H9 (cell line): ENCODE results near the gene EHD1. TPM values are rescaled to one million over a fixed set of nuclear protein-coding genes. Genes with fewer than 3 reads are reported as not detected.

Experiments
- DNase-seq: peaks from one replicate; pipeline ENCODE4 v3.0.0-alpha.2; 2017
- H2AFZ ChIP-seq: one replicate; pipeline ENCODE4 v1.6.1; 2013; ENCODE audit warnings: mild to moderate bottlenecking, low read length, control low read depth, moderate library complexity
- H2AK5ac ChIP-seq: 2 replicates; pipeline ENCODE4 v1.6.1; 2013; ENCODE audit warnings: low read length, control low read depth, mixed read lengths; ENCODE audit not compliant: insufficient read length
- H2BK120ac ChIP-seq: one replicate; pipeline ENCODE4 v1.6.1; 2013; ENCODE audit warnings: low read depth, mild to moderate bottlenecking, low read length, control low read depth, inconsistent platforms; ENCODE audit not compliant: poor library complexity, severe bottlenecking
- H2BK12ac ChIP-seq: 2 replicates; pipeline ENCODE4 v1.6.1; 2013; ENCODE audit warnings: low read length, control low read depth, mixed read lengths, low read depth; ENCODE audit not compliant: insufficient read length
- H2BK15ac ChIP-seq: 2 replicates; pipeline ENCODE4 v1.6.1; 2013; ENCODE audit warnings: low read depth, low read length, control low read depth
- H2BK20ac ChIP-seq: one replicate; pipeline ENCODE4 v1.6.1; 2013; ENCODE audit warnings: low read depth, mild to moderate bottlenecking, low read length, control low read depth, inconsistent platforms; ENCODE audit not compliant: poor library complexity, severe bottlenecking
- H2BK5ac ChIP-seq: 2 replicates; pipeline ENCODE4 v1.6.1; 2013; ENCODE audit warnings: low read length, control low read depth, mixed read lengths; ENCODE audit not compliant: insufficient read length
- H3K14ac ChIP-seq: 2 replicates; pipeline ENCODE4 v1.6.1; 2013; ENCODE audit warnings: low read length, control low read depth; ENCODE audit not compliant: insufficient read depth
- H3K18ac ChIP-seq: 2 replicates; pipeline ENCODE4 v1.6.1; 2013; ENCODE audit warnings: low read depth, mild to moderate bottlenecking, mixed read lengths, low read length, control low read depth; ENCODE audit not compliant: insufficient read length
- H3K23ac ChIP-seq: 2 replicates; pipeline ENCODE4 v1.6.1; 2013; ENCODE audit warnings: low read length, control low read depth, mixed read lengths, low read depth; ENCODE audit not compliant: insufficient read length
- H3K23me2 ChIP-seq: 2 replicates; pipeline ENCODE4 v1.6.1; 2013; ENCODE audit warnings: low read depth, mild to moderate bottlenecking, mixed read lengths, low read length, control low read depth; ENCODE audit not compliant: insufficient read length, poor library complexity, severe bottlenecking
- H3K27ac ChIP-seq: 2 replicates; pipeline ENCODE4 v1.5.1; 2013; ENCODE audit warnings: low read length, control low read depth, mixed read lengths, low read depth; ENCODE audit not compliant: insufficient read length
- H3K27me3 ChIP-seq: 2 replicates; pipeline ENCODE4 v1.6.1; 2013; ENCODE audit warnings: low read length, control low read depth, inconsistent platforms; ENCODE audit not compliant: insufficient read depth
- H3K4ac ChIP-seq: 2 replicates; pipeline ENCODE4 v1.6.1; 2013; ENCODE audit warnings: low read depth, mild to moderate bottlenecking, control low read depth, inconsistent platforms, low read length, moderate library complexity
- H3K4me1 ChIP-seq: 2 replicates; pipeline ENCODE4 v1.6.1; 2013; ENCODE audit warnings: low read length, control low read depth, inconsistent platforms; ENCODE audit not compliant: insufficient read depth
- H3K4me2 ChIP-seq: 2 replicates; pipeline ENCODE4 v1.6.1; 2013; ENCODE audit warnings: low read length, control low read depth, mixed read lengths; ENCODE audit not compliant: insufficient read length, insufficient read depth
- H3K56ac ChIP-seq: 2 replicates; pipeline ENCODE4 v1.6.1; 2013; ENCODE audit warnings: low read depth, mild to moderate bottlenecking, mixed read lengths, low read length, control low read depth; ENCODE audit not compliant: insufficient read length
- H3K79me1 ChIP-seq: 2 replicates; pipeline ENCODE4 v1.6.1; 2013; ENCODE audit warnings: low read depth, mild to moderate bottlenecking, moderate library complexity, low read length, control low read depth, inconsistent platforms; ENCODE audit not compliant: insufficient read depth, poor library complexity, severe bottlenecking
- H3K79me2 ChIP-seq: 2 replicates; pipeline ENCODE4 v1.6.1; 2013; ENCODE audit warnings: low read length, control low read depth, inconsistent platforms; ENCODE audit not compliant: insufficient read depth
- H3K9ac ChIP-seq: 2 replicates; pipeline ENCODE4 v1.6.1; 2013; ENCODE audit warnings: low read length, control low read depth, mixed read lengths; ENCODE audit not compliant: insufficient read length; ENCODE audit errors: extremely low read depth
- H3K9me3 ChIP-seq: one replicate; pipeline ENCODE4 v1.6.1; 2013; ENCODE audit warnings: low read depth, low read length, inconsistent platforms; ENCODE audit not compliant: control insufficient read depth
- H3T11ph ChIP-seq: one replicate; pipeline ENCODE4 v1.6.1; 2013; ENCODE audit warnings: mild to moderate bottlenecking, low read length, control low read depth, inconsistent platforms
- H4K20me1 ChIP-seq: one replicate; pipeline ENCODE4 v1.6.1; 2013; ENCODE audit not compliant: control insufficient read depth, insufficient read length, insufficient read depth
- H4K5ac ChIP-seq: 2 replicates; pipeline ENCODE4 v1.6.1; 2013; ENCODE audit warnings: low read depth, mild to moderate bottlenecking, mixed read lengths, low read length, control low read depth; ENCODE audit not compliant: insufficient read length
- H4K8ac ChIP-seq: replicated peaks from 2 replicates; pipeline ENCODE4 v1.6.1; 2013; ENCODE audit warnings: low read length, control low read depth, mixed read lengths, low read depth; ENCODE audit not compliant: insufficient read length
- H4K91ac ChIP-seq: 2 replicates; pipeline ENCODE4 v1.6.1; 2013; ENCODE audit warnings: low read depth, mild to moderate bottlenecking, moderate library complexity, mixed read lengths, low read length, control low read depth; ENCODE audit not compliant: insufficient read length
- H3K27ac Mint-ChIP-seq, 3 experiments: 2 replicates in 2 of 3; 3 replicates in 1 of 3; pipeline ENCODE4 v1.8.0; 2020 to 2021; ENCODE audit warnings: mixed read lengths in 3 of 3, mild to moderate bottlenecking in 1 of 3, moderate library complexity in 1 of 3
- H3K27me3 Mint-ChIP-seq: 2 replicates; pipeline ENCODE4 v1.8.0; 2021; ENCODE audit warnings: low read depth, mild to moderate bottlenecking, moderate library complexity, mixed read lengths
- H3K36me3 Mint-ChIP-seq, 3 experiments: 2 replicates in 2 of 3; 3 replicates in 1 of 3; pipeline ENCODE4 v1.8.0; 2020 to 2021; ENCODE audit warnings: low read depth in 3 of 3, mixed read lengths in 3 of 3; ENCODE audit not compliant: insufficient read depth in 1 of 3
- H3K4me1 Mint-ChIP-seq, 2 experiments: 2 replicates each; pipeline ENCODE4 v1.8.0; 2020; ENCODE audit warnings: mixed read lengths in 2 of 2
- H3K4me3 Mint-ChIP-seq, 2 experiments: 2 replicates in 1 of 2; 3 replicates in 1 of 2; pipeline ENCODE4 v1.8.0; 2020 to 2021; ENCODE audit warnings: mild to moderate bottlenecking in 2 of 2, mixed read lengths in 2 of 2, moderate library complexity in 1 of 2
- H3K9me3 Mint-ChIP-seq, 2 experiments: 2 replicates in 1 of 2; 3 replicates in 1 of 2; pipeline ENCODE4 v1.8.0; 2020; ENCODE audit warnings: mild to moderate bottlenecking in 2 of 2, mixed read lengths in 2 of 2, moderate library complexity in 1 of 2
- WGBS: extraction: QIAGEN DNeasy Blood & Tissue Kit; methylation state at CpG from one replicate; pipeline ENCODE4 v1.1.7; 2013; ENCODE audit warnings: missing lambda C conversion rate, low lambda C conversion rate, mixed read lengths; ENCODE audit not compliant: insufficient read length; ENCODE audit errors: extremely low coverage; 5-methylcytosine and 5-hydroxymethylcytosine counted together
- total RNA-seq: library from RNA; stranded (reverse); gene quantifications from 2 replicates; pipeline ENCODE4 v1.2.1, GENCODE V29; 2021
- TF ChIP-seq, protein P1 (sequence below): fragments of 200-600 bp; sonication (generic); conservative IDR thresholded peaks from 3 replicates; pipeline ENCODE4 v1.8.0; 2021; ENCODE audit warnings: antibody characterized with exemption, mild to moderate bottlenecking

Gene EHD1
- total RNA-seq, 1 experiment from 2014 or later, result 31.0 TPM

DNA sequence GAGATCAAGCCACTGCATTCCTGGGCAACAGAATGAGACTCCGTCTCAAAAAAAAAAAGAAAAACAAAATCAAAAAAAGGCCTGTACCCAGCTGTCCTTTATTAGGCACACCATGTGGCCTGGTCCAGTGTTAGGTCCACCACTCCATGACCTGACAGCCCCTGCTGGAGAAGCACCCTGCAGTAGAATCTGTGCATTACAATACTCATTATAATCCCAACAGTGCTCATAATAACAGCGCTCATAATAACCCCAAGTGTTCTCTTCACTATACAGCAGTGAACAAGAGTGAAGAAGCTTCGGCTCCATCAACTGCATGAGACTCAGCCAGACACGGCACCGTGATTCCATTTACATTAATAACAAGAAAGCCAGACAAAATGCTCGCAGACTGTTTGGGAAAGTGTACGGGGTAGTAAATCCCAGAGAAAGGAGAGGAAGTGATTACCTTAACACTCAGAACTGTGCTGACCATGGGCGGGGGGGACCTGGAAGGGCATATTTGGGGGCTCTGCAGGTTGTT lies 8.9 kb upstream of the EHD1 start:
- no peak overlapping the region for H2AK5ac ChIP-seq
- H2BK12ac ChIP-seq, result no peak overlapping the region
- Mint-ChIP-seq H3K27ac (peak overlapping the region in 1 of 3 experiments; percentile 56; a peak in 3 of 7 replicates), H3K9me3 (no peaks in the 10 kb centered on the region; a peak in 1 of 5 replicates), H3K36me3 (no peaks in the 10 kb centered on the region), H3K4me3 (no peak overlapping the region), H3K4me1 (peaks cover 12 to 23% of the 10 kb centered on the region in 2 experiments), H3K27me3 (0 out of 2 replicates have a peak, but pooled peaks cover 4% of the 10 kb centered on the region)
- peak overlapping the region; percentile 51 for H3K4me2 ChIP-seq
- peaks cover 4% of the 10 kb centered on the region for H3K23me2 ChIP-seq
- no peak overlapping the region for H3K18ac ChIP-seq
- H4K20me1 ChIP-seq, result no peaks in the 10 kb centered on the region
- H4K91ac ChIP-seq, result no peak overlapping the region
- TF ChIP-seq, protein P1, sequence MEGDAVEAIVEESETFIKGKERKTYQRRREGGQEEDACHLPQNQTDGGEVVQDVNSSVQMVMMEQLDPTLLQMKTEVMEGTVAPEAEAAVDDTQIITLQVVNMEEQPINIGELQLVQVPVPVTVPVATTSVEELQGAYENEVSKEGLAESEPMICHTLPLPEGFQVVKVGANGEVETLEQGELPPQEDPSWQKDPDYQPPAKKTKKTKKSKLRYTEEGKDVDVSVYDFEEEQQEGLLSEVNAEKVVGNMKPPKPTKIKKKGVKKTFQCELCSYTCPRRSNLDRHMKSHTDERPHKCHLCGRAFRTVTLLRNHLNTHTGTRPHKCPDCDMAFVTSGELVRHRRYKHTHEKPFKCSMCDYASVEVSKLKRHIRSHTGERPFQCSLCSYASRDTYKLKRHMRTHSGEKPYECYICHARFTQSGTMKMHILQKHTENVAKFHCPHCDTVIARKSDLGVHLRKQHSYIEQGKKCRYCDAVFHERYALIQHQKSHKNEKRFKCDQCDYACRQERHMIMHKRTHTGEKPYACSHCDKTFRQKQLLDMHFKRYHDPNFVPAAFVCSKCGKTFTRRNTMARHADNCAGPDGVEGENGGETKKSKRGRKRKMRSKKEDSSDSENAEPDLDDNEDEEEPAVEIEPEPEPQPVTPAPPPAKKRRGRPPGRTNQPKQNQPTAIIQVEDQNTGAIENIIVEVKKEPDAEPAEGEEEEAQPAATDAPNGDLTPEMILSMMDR, result no peak
- no peak overlapping the region for H3K23ac ChIP-seq
- no peaks in the 10 kb centered on the region for H3K79me1 ChIP-seq
- H2BK5ac ChIP-seq, result no peak overlapping the region
- no peak overlapping the region for H2BK120ac ChIP-seq
- H3K9ac ChIP-seq, result no peak overlapping the region
- H3K4me1 ChIP-seq, result no peaks in the 10 kb centered on the region; the same call in 1 of the 2 replicates
- no peak overlapping the region for H4K5ac ChIP-seq
- DNase-seq, result no peak
- H3K56ac ChIP-seq, result no peak overlapping the region
- H4K8ac ChIP-seq, result no peak overlapping the region
- H3K27me3 ChIP-seq, result no peaks in the 10 kb centered on the region
- no peak overlapping the region for H3K27ac ChIP-seq
- H2BK20ac ChIP-seq, result no peak overlapping the region
- no peak overlapping the region for H3K4ac ChIP-seq
- no peaks in the 10 kb centered on the region for H3K9me3 ChIP-seq
- H3T11ph ChIP-seq, result no peak overlapping the region
- H3K14ac ChIP-seq, result no peak overlapping the region
- H3K79me2 ChIP-seq, result no peaks in the 10 kb centered on the region
- H2AFZ ChIP-seq, result no peak overlapping the region
- no peak overlapping the region for H2BK15ac ChIP-seq
- no CpG with 5 or more reads among the region's 8 CpGs for WGBS
